ENCODE measurements around the gene L3MBTL1.

DNA sequence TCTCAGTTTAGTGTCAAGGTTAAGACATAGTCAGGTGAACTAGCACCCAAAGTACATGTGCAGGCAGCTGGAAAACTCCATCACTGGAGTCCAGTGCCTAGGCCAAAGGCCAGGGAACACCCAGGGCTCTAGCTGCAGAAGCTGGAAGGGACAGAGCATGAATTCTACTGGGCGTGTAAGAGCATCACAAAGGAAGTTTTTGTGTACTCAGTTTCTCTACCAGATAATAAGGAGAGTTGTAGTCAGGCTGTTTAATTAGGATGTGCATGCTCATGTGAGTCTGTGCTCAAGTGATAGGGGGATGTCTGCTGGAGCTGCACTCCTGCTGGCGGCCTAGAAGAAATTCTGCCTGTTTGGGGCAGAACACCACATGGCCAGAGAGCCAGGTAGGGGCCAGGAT lies 8.1 kb downstream of the L3MBTL1 start:
- TF ChIP-seq EZH2phosphoT487 (IDR thresholded peaks at IDR 0.05; ENCODE audit: borderline replicate concordance), result no peak
- no peak for TF ChIP-seq POLR2A (IDR thresholded peaks at IDR 0.05; ENCODE audit: borderline replicate concordance, extremely low read depth, insufficient read depth, insufficient read length)
- no peak for TF ChIP-seq EZH2 (IDR thresholded peaks at IDR 0.05)
- TF ChIP-seq, protein P1, sequence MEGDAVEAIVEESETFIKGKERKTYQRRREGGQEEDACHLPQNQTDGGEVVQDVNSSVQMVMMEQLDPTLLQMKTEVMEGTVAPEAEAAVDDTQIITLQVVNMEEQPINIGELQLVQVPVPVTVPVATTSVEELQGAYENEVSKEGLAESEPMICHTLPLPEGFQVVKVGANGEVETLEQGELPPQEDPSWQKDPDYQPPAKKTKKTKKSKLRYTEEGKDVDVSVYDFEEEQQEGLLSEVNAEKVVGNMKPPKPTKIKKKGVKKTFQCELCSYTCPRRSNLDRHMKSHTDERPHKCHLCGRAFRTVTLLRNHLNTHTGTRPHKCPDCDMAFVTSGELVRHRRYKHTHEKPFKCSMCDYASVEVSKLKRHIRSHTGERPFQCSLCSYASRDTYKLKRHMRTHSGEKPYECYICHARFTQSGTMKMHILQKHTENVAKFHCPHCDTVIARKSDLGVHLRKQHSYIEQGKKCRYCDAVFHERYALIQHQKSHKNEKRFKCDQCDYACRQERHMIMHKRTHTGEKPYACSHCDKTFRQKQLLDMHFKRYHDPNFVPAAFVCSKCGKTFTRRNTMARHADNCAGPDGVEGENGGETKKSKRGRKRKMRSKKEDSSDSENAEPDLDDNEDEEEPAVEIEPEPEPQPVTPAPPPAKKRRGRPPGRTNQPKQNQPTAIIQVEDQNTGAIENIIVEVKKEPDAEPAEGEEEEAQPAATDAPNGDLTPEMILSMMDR (IDR thresholded peaks at IDR 0.05 in 2 of 3, conservative IDR thresholded peaks at IDR 0.05 in 1 of 3; ENCODE audit: borderline replicate concordance in 1 of 3, insufficient read depth in 1 of 3, low read depth in 2 of 3, low read length in 2 of 3), result no peak
- no peak for TF ChIP-seq POLR2AphosphoS5 (IDR thresholded peaks at IDR 0.05; ENCODE audit: low read depth, low read length)
- no peak for TF ChIP-seq RAD21 (IDR thresholded peaks at IDR 0.05; ENCODE audit: low read depth)
- TF ChIP-seq, protein P2, sequence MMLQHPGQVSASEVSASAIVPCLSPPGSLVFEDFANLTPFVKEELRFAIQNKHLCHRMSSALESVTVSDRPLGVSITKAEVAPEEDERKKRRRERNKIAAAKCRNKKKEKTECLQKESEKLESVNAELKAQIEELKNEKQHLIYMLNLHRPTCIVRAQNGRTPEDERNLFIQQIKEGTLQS (IDR thresholded peaks at IDR 0.05), result no peak
- TF ChIP-seq TCF7L2 (IDR thresholded peaks at IDR 0.05; ENCODE audit: borderline replicate concordance, extremely low read depth, insufficient read depth, insufficient read length), result no peak
- no peak for TF ChIP-seq ELF1 (IDR thresholded peaks at IDR 0.05; ENCODE audit: borderline replicate concordance, low read depth)
- TF ChIP-seq, protein P3, sequence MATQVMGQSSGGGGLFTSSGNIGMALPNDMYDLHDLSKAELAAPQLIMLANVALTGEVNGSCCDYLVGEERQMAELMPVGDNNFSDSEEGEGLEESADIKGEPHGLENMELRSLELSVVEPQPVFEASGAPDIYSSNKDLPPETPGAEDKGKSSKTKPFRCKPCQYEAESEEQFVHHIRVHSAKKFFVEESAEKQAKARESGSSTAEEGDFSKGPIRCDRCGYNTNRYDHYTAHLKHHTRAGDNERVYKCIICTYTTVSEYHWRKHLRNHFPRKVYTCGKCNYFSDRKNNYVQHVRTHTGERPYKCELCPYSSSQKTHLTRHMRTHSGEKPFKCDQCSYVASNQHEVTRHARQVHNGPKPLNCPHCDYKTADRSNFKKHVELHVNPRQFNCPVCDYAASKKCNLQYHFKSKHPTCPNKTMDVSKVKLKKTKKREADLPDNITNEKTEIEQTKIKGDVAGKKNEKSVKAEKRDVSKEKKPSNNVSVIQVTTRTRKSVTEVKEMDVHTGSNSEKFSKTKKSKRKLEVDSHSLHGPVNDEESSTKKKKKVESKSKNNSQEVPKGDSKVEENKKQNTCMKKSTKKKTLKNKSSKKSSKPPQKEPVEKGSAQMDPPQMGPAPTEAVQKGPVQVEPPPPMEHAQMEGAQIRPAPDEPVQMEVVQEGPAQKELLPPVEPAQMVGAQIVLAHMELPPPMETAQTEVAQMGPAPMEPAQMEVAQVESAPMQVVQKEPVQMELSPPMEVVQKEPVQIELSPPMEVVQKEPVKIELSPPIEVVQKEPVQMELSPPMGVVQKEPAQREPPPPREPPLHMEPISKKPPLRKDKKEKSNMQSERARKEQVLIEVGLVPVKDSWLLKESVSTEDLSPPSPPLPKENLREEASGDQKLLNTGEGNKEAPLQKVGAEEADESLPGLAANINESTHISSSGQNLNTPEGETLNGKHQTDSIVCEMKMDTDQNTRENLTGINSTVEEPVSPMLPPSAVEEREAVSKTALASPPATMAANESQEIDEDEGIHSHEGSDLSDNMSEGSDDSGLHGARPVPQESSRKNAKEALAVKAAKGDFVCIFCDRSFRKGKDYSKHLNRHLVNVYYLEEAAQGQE (IDR thresholded peaks at IDR 0.05; ENCODE audit: low read depth), result no peak
- no peak for TF ChIP-seq YY1 (IDR thresholded peaks at IDR 0.05; ENCODE audit: extremely low read depth, insufficient replicate concordance, low read depth, low read length)
- no peak for TF ChIP-seq JUND (IDR thresholded peaks at IDR 0.05)

All from HCT116 (cell line).